Neuronal stem cell (in vitro differentiated cells): ENCODE results near the gene UQCRQ.

ENCODE experiments used
- DNase-seq: peaks from one replicate; pipeline ENCODE4 v3.0.0-alpha.2; 2013; ENCODE audit warnings: low spot score
- H2AFZ ChIP-seq: one replicate; pipeline ENCODE4 v1.6.1; 2013; ENCODE audit warnings: mild to moderate bottlenecking, low read length, inconsistent platforms
- H2AK5ac ChIP-seq: 2 replicates; pipeline ENCODE4 v1.6.1; 2013; ENCODE audit warnings: low read depth, mild to moderate bottlenecking, inconsistent platforms, low read length, moderate library complexity, mixed read lengths
- H2BK120ac ChIP-seq: 2 replicates; pipeline ENCODE4 v1.6.1; 2013; ENCODE audit warnings: low read depth, mild to moderate bottlenecking, inconsistent platforms, low read length, moderate library complexity, mixed read lengths
- H2BK12ac ChIP-seq: one replicate; pipeline ENCODE4 v1.6.1; 2013; ENCODE audit warnings: low read length, inconsistent platforms
- H2BK15ac ChIP-seq: 2 replicates; pipeline ENCODE4 v1.6.1; 2013; ENCODE audit warnings: mild to moderate bottlenecking, low read length, inconsistent platforms, mixed read lengths
- H2BK5ac ChIP-seq: one replicate; pipeline ENCODE4 v1.6.1; 2013; ENCODE audit warnings: inconsistent platforms, mild to moderate bottlenecking, low read length, moderate library complexity
- H3K14ac ChIP-seq: one replicate; pipeline ENCODE4 v1.6.1; 2013; ENCODE audit warnings: low read length, inconsistent platforms
- H3K18ac ChIP-seq: 2 replicates; pipeline ENCODE4 v1.6.1; 2013; ENCODE audit warnings: low read length, inconsistent platforms
- H3K23ac ChIP-seq: 2 replicates; pipeline ENCODE4 v1.6.1; 2013; ENCODE audit warnings: low read depth, mild to moderate bottlenecking, mixed read lengths, low read length, inconsistent platforms; ENCODE audit not compliant: poor library complexity
- H3K27ac ChIP-seq: replicated peaks from 3 replicates; pipeline ENCODE4 v1.5.1; 2013; ENCODE audit warnings: low read length, inconsistent platforms
- H3K27me3 ChIP-seq, 3 experiments: 2 replicates each; pipeline ENCODE4 v1.6.1; 2013; ENCODE audit warnings: low read length in 3 of 3, mild to moderate bottlenecking in 2 of 3, inconsistent platforms in 1 of 3, low read depth in 1 of 3, mixed read lengths in 1 of 3, moderate library complexity in 1 of 3; ENCODE audit not compliant: control insufficient read depth in 3 of 3, insufficient read depth in 3 of 3
- H3K36me3 ChIP-seq, 2 donors: replicated peaks in 1 of 2; 2 replicates each; pipeline ENCODE4 v1.6.1; 2013; ENCODE audit warnings: low read length in 2 of 2; ENCODE audit not compliant: control insufficient read depth in 2 of 2, insufficient read depth in 2 of 2
- H3K4ac ChIP-seq: 2 replicates; pipeline ENCODE4 v1.6.1; 2013; ENCODE audit warnings: inconsistent platforms, mild to moderate bottlenecking, low read length, moderate library complexity
- H3K4me1 ChIP-seq, 2 donors: 1 replicate in 1 of 2; 2 replicates in 1 of 2; pipeline ENCODE4 v1.6.1; 2013; ENCODE audit warnings: low read length in 2 of 2, low read depth in 1 of 2; ENCODE audit not compliant: control insufficient read depth in 2 of 2, insufficient read depth in 1 of 2
- H3K4me2 ChIP-seq: one replicate; pipeline ENCODE4 v1.6.1; 2013; ENCODE audit warnings: mild to moderate bottlenecking, low read length, inconsistent platforms; ENCODE audit not compliant: insufficient read depth, poor library complexity, severe bottlenecking
- H3K4me3 ChIP-seq, 2 donors: 2 replicates each; pipeline ENCODE4 v1.5.1; 2013; ENCODE audit warnings: low read length in 2 of 2, mild to moderate bottlenecking in 2 of 2, inconsistent platforms in 1 of 2, moderate library complexity in 1 of 2
- H3K79me1 ChIP-seq: one replicate; pipeline ENCODE4 v1.6.1; 2013; ENCODE audit warnings: low read depth, mild to moderate bottlenecking, inconsistent platforms, low read length, moderate library complexity
- H3K9ac ChIP-seq: one replicate; pipeline ENCODE4 v1.6.1; 2013; ENCODE audit warnings: mild to moderate bottlenecking, low read depth, low read length, inconsistent platforms; ENCODE audit not compliant: poor library complexity
- H3K9me3 ChIP-seq, 2 donors: replicated peaks in 1 of 2; 2 replicates each; pipeline versions ENCODE3 to v1.6.1; 2013; ENCODE audit warnings: low read length in 2 of 2, mild to moderate bottlenecking in 2 of 2, inconsistent platforms in 1 of 2, low read depth in 1 of 2, mixed read lengths in 1 of 2, moderate library complexity in 1 of 2; ENCODE audit not compliant: control insufficient read depth in 2 of 2, insufficient read depth in 1 of 2
- H4K8ac ChIP-seq: one replicate; pipeline ENCODE4 v1.6.1; 2013; ENCODE audit warnings: low read depth, mild to moderate bottlenecking, inconsistent platforms, low read length, moderate library complexity
- H4K91ac ChIP-seq: one replicate; pipeline ENCODE4 v1.6.1; 2013; ENCODE audit warnings: low read length, low read depth, mild to moderate bottlenecking, inconsistent platforms; ENCODE audit not compliant: poor library complexity
- WGBS, 2 donors: extraction: QIAGEN DNeasy Blood & Tissue Kit; methylation state at CpG; one replicate each; pipeline ENCODE4 v1.1.7; 2013; ENCODE audit warnings: missing lambda C conversion rate in 2 of 2, mixed read lengths in 1 of 2; ENCODE audit not compliant: insufficient read length in 2 of 2, insufficient replicate concordance in 1 of 2; ENCODE audit errors: extremely low coverage in 2 of 2; 5-methylcytosine and 5-hydroxymethylcytosine counted together

UQCRQ gene

GRCh38 chr5:132821350-132821749, 45.1 kb upstream of the UQCRQ start:
- no peak overlapping the region for H3K14ac ChIP-seq
- H3K23ac ChIP-seq, result no peak overlapping the region
- peaks cover 0 to 4% of the 10 kb centered on the region in 2 donors for H3K4me1 ChIP-seq
- H4K91ac ChIP-seq, result no peak overlapping the region
- H2BK12ac ChIP-seq, result no peak overlapping the region
- no peaks in the 10 kb centered on the region for H3K79me1 ChIP-seq
- no peak overlapping the region for H3K27ac ChIP-seq
- H2BK5ac ChIP-seq, result no peak overlapping the region
- no peak overlapping the region for H3K4me2 ChIP-seq
- H3K4me3 ChIP-seq, result no peak overlapping the region
- H2BK120ac ChIP-seq, result no peak overlapping the region
- H4K8ac ChIP-seq, result no peak overlapping the region
- H3K36me3 ChIP-seq, result no peaks in the 10 kb centered on the region
- H3K18ac ChIP-seq, result no peak overlapping the region
- H3K9ac ChIP-seq, result no peak overlapping the region
- H2BK15ac ChIP-seq, result no peak overlapping the region
- DNase-seq, result no peak
- peak overlapping the region; percentile 49 for H2AFZ ChIP-seq
- WGBS, 2 donors, result no CpG with 5 or more reads among the region's 3 CpGs
- peaks cover 12 to 69% (median 41%) of the 10 kb centered on the region in 3 experiments for H3K27me3 ChIP-seq
- no peak overlapping the region for H3K4ac ChIP-seq
- no peak overlapping the region for H2AK5ac ChIP-seq
- peaks cover 0 to 2% of the 10 kb centered on the region in 2 donors for H3K9me3 ChIP-seq

GRCh38 chr5:132821791-132822190, 44.7 kb upstream of the UQCRQ start:
- Histone ChIP-seq H3K79me1 (no peaks in the 10 kb centered on the region), H4K8ac (no peak overlapping the region), H2AFZ (peak overlapping the region; percentile 49), H2BK120ac (no peak overlapping the region), H3K4ac (no peak overlapping the region), H3K9me3 (peaks cover 0 to 2% of the 10 kb centered on the region in 2 donors), H3K9ac (no peak overlapping the region), H3K4me1 (peaks cover 0 to 4% of the 10 kb centered on the region in 2 donors), H2BK15ac (no peak overlapping the region), H3K4me3 (no peak overlapping the region), H3K4me2 (no peak overlapping the region), H3K27me3 (peaks cover 12 to 69% (median 45%) of the 10 kb centered on the region in 3 experiments), H3K23ac (no peak overlapping the region), H3K14ac (no peak overlapping the region), H4K91ac (no peak overlapping the region), H2BK5ac (no peak overlapping the region), H3K27ac (no peak overlapping the region), H2AK5ac (no peak overlapping the region), H3K36me3 (no peaks in the 10 kb centered on the region), H2BK12ac (no peak overlapping the region), H3K18ac (no peak overlapping the region)
- DNase-seq, result no peak
- WGBS, 2 donors, result no CpG with 5 or more reads among the region's 1 CpG

DNA sequence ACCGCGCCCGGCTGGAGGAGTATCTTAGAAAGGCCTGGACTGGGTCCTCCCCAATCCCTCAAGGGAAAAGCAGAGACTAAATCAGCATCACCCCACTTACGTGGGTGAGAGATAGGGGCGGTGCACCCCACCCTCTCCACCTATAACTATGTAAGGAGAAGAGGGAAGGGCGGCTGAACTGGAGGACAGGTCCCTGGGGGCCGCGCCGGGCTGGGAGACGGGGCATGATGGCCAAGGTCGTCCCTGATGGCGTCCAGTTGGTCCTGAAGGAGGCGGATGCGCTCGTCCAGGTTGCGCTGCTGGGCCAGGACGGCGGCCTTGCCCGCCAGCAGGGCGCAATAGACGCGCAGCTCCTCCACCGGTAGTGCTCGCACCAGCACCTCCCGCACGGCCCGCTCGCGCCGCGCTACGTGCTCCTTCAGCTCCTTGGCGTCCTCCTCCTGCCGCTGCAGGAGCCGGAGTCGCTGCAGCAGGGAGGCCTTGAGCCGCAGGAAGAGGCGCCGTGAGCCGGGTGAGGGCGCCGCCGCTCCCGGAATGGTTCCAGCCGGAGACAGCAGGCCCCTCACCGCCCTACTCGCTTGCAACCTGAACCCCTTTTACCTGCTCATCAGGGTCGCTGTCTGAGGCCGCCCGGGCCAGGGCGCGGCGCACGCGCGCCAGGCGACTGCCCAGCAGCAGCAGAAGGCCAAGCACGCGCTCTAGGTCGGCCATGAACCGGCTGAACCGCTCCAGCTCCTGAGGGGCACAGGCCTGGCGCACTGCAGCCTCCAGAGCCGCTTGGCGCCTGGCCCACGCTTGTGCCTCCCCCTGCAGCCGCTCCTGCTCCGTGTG, 43.6 kb upstream of the UQCRQ start:
- H3K79me1 ChIP-seq, result no peaks in the 10 kb centered on the region
- peak overlapping the region; percentile 93 for H3K23ac ChIP-seq
- peak overlapping the region; percentile 92 for H4K8ac ChIP-seq
- peak overlapping the region; percentile 61 for H2AFZ ChIP-seq
- H3K4me3 ChIP-seq, result peak overlapping the region in 1 of 2 donors; percentile 58
- H2BK5ac ChIP-seq, result peak overlapping the region; percentile 13
- no peaks in the 10 kb centered on the region for H3K36me3 ChIP-seq
- H3K27me3 ChIP-seq, result peaks cover 12 to 67% (median 54%) of the 10 kb centered on the region in 3 experiments
- H2BK12ac ChIP-seq, result peak overlapping the region; percentile 82
- peaks cover 0 to 4% of the 10 kb centered on the region in 2 donors for H3K4me1 ChIP-seq
- H3K9ac ChIP-seq, result peak overlapping the region; percentile 81
- H4K91ac ChIP-seq, result no peak overlapping the region
- H3K14ac ChIP-seq, result no peak overlapping the region
- H2BK15ac ChIP-seq, result peak overlapping the region; percentile 83
- no CpG with 5 or more reads among the region's 68 CpGs for WGBS, 2 donors
- no peak overlapping the region for H2BK120ac ChIP-seq
- H3K4me2 ChIP-seq, result peak overlapping the region; percentile 86
- no peak overlapping the region for H2AK5ac ChIP-seq
- H3K9me3 ChIP-seq, result peaks cover 0 to 2% of the 10 kb centered on the region in 2 donors
- no peak for DNase-seq
- peak overlapping the region; percentile 81 for H3K4ac ChIP-seq
- H3K27ac ChIP-seq, result no peak overlapping the region
- peak overlapping the region; percentile 92 for H3K18ac ChIP-seq

- Histone ChIP-seq H3K27me3 (peaks cover 12 to 68% (median 61%) of the 10 kb centered on the region in 3 experiments), H3K4me1 (peaks cover 0 to 4% of the 10 kb centered on the region in 2 donors), H2BK5ac (peak overlapping the region; percentile 13), H4K91ac (no peak overlapping the region), H2BK120ac (no peak overlapping the region), H3K9me3 (peaks cover 0 to 2% of the 10 kb centered on the region in 2 donors), H3K79me1 (no peaks in the 10 kb centered on the region), H2AFZ (peak overlapping the region; percentile 61), H3K4me3 (peak overlapping the region in 1 of 2 donors; percentile 58), H3K18ac (peak overlapping the region; percentile 92), H3K4me2 (peak overlapping the region; percentile 86), H2BK15ac (peak overlapping the region; percentile 98), H3K36me3 (no peaks in the 10 kb centered on the region), H3K23ac (no peak overlapping the region), H3K27ac (no peak overlapping the region), H3K4ac (no peak overlapping the region), H2AK5ac (peak overlapping the region; percentile 86), H4K8ac (peak overlapping the region; percentile 92), H3K14ac (no peak overlapping the region), H3K9ac (no peak overlapping the region), H2BK12ac (peak overlapping the region; percentile 82)
- WGBS, 2 donors, result no CpG with 5 or more reads among the region's 7 CpGs
- no peak for DNase-seq
Observed at GRCh38 chr5:132823481-132824050, 42.9 kb upstream of the UQCRQ start.
